CD4-positive, alpha-beta T cell treated with Interleukin-6 for 4 hours (primary cell): ENCODE measurements around the gene SLC7A5.
"Not testable (repeated sequence)": the region's sequence is repeated elsewhere in the genome, so short reads cannot be mapped to it uniquely, and the experiment has no call there.

Source experiments
- DNase-seq: peaks from one replicate; pipeline ENCODE4 v3.0.0-alpha.2; 2020; ENCODE audit warnings: mixed read lengths

Gene SLC7A5

DNA sequence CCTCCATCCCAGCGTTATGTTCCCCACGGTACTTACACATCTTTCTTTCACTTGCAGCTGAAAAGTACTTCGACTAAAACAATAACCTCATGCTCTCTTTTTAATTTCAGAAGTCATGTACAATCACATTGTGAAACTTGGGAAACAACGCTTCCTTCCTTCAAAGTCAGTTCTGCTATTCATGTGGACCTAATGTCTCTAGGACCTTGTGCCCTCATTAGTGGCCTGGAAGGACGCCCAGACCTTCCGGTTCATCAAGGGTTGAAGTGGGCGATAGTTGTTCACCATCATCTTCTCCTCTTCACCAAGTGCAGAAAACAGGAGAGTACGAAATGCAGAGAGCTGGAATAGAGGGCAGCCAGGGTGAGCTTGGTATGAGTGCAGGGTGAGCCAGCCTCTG, 18.6 kb upstream of the SLC7A5 start:
- DNase-seq = not testable (repeated sequence)

DNA sequence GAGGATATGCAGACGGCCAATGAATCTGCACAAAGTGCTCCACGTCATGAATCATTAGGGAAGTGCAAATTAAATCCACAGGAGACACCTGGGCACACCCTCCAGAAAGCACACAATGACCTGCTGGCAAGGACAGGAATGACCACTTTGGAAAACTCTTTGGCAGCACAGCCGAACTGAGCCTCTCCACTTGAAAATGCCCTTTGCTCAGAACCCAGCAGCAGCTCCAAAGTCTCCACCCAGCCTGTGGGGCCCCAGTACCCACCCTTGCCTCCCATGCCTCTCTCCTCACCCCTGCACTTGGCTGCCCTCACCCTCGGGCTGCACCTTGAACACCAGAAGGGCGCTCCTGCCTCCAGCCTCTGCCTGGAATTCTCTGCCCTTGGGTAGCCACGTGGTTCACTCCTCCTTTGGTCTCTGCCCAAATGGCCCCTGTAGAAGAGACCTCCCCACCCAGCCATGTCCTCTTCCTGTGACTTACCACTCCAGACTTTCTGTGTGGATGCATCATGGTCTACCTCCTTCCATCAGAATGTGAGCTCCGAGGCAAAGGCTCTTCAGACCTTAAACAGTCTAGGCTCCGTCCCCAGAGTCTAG, 16.2 kb upstream of the SLC7A5 start:
- not testable (repeated sequence) for DNase-seq

DNA sequence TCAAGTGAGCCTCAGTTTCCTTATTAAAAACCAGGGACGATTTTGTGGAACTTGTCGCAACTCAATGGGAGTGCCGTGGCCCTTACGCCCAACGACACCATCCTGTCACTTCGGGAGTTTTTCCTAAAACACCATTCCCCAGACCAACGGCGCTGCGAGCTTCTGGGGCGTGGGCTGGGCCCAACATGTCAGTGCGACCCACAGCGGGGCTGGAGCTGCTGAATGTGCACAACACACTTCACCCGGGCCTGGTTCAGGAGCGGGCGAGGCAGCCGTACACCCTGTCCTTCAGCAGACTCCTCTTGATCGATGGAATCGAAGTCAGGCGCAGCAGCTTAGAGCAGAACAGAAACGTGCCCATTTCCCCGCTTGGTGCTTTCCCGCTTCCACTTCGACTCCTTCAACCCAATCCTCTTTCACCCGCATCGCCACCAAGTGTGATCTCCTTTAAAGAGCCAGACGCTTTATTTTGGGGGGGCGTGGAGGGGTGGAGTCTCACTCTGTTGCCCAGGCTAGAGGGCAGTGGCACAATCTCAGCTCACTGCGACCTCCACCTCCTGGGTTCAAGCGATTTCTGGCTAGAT, 13.2 kb upstream of the SLC7A5 start:
- no peak for DNase-seq

DNA sequence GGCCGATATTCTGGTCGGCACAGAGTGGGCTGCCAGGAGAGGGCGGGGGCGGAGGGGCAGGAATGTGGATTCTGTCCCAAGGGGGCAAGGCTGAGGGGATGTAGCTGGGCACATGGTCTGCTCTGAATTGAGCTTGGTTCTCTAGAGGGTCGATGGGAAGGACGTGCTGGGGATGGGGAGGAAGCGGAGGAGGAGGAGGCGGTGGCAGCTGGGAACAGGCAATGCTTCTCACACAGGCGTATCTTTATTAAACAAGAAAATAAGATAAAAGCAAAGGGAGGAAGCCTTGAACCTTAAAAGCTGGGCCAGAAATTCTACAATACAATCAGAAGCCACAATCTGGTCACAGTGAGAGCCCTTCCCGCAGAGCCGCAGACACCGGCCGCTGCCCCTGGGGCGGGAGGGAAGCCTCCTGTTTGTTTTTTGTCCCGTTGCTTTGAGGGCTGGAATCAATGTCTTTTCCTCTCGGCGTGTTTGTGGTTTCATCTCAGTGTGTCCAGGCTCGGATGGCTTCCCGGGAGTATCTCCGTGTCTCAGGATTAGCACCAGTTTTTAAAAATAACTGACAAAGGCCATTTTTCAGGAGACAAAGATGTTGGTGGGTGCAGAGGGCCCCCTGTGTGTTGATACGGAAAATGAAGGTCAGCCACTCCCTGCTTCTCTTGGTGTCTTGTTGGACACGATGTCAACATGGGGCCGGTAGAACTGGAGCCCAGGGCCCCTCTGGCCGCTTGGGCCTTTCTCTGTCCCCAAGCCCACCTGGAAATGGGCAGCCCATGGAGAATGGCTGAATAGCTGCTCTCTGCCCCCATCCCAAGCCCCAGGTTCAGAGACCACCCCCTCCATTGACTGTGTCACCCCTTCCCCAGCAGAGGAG, 12.3 kb upstream of the SLC7A5 start:
- no peak for DNase-seq

DNA sequence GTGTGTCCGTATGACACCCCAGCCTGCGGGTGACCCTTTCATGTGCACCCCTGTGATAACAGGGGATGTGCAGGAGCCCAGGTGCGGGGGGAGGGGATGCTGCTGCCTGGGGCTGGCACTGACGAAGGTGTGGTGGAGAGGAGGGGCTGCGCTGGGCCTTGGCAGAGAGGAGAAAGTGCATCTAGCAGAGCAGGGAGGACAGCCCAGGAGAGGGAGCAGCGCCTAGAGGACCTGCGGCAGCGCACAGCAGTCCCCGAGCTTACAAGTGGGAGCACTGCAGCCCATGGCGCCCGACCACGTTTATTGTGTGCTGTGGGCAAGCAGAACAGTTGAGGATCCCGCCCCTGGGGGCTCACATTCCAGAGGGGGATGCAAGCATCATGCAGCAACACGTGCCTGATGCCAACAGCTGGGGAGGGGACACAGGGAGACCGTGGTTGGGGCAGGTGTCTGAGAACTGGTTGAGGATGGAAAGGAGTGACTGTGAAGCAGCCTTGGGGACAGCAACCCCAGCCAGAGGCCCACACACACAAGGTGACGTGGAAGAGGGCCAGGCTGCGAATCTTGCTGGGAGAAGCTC, 10.9 kb upstream of the SLC7A5 start:
- no peak for DNase-seq

DNA sequence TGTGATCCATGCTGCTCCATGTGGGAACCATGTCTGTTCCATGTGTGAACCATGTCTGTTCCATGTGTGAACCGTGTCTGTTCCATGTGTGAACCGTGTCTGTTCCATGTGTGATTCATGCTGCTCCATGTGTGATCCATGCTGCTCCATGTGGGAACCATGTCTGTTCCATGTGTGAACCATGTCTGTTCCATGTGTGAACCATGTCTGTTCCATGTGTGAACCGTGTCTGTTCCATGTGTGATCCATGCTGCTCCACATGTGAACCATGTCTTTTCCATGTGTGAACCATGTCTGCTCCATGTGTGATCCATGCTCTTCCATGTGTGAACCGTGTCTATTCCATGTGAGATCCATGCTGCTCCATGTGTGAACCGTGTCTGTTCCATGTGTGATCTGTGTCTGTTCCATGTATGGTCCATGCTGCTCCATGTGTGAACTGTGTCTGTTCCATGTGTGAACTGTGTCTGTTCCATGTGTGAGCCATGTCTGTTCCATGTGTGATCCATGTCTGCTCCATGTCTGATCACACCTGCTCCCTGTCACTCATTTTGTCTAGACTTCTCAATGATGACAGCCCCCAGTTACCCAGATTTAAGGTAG, 10.2 kb upstream of the SLC7A5 start:
- not testable (repeated sequence) for DNase-seq

DNA sequence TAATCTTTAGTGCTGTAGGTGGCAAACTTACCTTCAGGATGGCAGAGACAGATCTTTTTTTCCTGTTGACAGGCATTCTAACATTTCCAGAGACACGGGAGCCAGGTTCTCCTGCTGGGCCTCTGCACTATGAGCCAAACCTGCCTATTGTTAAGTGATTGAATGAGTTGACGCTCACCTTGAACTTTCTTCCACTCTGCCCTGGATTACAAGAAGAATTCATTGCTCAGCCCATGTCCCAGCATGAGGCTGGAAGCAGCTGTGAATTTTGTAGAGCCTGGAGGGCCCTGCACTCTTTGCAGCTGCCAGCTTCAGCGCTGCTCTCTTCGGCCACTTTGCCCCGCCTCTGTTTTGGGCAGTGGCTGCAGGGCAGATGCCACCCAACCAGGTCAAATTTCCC, 9.4 kb upstream of the SLC7A5 start:
- no peak for DNase-seq

DNA sequence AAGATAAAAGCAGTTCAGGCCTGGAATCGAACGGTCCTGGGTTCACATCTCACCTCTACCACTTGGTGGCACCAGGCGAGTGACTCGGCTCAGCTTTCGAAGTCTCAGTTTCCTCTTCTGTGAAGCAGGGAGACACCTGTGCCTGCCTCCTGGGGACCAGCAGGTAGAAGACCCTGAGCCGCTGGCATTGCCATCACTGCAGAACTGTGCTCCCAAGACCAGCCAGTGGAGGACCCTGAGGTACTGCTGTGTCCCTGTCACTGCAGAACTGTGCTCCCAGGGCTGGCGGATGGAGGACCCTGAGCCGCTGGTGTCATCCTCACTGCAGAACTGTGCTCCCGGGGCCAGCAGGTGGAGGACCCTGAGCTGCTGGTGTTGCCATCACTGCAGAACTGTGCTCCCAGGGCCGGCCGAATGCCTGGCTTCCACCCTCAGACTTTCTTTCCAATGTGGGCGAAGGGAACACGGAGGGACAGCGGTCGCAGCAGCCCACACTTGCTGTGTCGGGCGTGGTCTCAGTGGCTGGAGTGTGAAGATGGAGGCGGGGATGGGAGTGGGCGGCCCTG, 8.7 kb upstream of the SLC7A5 start:
- DNase-seq = peak; percentile 36

DNA sequence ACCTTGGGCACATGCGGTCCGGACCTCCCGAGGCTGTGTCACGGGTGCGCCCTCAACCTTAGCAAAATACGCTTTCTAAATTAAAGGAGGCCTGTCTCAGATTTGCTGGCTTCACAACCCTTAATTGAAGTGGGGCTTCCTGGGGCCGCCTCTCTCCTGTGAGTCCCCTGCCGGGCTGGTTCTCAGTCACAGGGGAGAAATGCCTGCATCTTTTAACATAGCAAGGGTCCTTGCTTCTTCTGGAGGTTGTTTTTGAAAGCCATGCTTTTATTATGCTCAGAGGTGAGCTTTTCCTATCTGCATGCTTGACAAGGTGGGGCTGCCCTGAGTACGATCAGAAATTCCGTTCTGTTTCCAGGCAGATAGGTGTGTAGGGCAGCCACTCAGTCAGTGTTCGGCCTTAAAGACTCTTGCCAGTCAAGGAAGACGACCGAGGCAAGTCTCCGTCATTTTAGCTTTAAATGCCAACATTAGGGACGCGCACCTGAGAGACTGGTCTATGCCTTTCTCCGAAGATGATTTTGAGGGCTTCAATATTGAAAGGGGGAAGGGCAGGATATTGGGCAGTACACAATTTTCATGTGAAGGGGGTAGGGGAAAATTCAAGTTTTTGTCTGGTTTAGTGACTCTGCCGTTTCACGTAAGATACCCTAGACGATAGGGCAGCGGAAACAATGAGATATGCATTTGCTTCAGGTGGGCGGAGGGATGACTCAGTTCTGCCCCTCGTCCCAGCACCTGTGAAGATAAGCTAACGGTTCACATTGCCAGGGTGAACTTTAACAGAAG, 5.5 kb upstream of the SLC7A5 start:
- peak; percentile 74 for DNase-seq

DNA sequence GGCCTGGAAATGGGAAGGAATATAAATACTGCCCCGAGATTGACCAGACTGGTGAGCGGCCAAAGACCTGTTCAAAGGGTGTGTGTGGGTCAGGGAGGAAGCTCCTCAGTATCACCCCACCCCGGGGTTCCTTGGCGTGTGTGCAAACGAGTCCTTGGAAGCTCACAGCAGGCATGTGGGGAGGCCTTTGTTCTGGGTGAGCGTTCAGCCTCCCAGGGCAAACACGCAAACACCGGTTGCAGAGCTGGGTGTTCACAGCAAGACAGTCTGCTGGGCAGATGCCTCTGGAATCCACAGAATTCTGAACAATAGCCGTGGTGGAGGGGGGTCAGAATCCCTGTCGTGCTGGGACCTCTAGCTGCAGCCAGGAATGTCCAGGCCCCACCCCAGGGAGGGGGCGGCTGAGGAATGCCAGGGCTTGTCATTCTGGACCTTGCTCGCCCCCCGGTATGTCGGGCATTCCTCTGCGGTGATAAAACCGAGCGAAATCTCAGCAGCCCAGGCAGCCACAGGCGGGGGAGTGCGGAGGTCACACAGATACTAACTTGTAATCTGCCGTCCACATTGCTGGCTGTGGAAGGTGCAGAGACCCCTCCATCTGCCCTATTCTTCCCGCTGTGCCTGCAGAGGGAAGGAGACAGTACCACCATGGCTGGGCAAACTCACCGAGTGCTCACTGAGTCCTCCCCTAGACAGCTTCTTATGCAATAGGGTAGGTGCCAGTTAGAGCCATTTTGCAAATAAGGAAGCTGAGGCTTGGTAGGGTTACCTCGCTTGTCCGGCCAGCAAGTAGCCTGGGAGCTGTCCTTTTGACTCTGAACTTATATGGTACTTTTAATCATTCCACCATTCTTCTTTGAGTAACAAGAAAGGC, 1.3 kb upstream of the SLC7A5 start:
- DNase-seq = not testable (repeated sequence)

DNA sequence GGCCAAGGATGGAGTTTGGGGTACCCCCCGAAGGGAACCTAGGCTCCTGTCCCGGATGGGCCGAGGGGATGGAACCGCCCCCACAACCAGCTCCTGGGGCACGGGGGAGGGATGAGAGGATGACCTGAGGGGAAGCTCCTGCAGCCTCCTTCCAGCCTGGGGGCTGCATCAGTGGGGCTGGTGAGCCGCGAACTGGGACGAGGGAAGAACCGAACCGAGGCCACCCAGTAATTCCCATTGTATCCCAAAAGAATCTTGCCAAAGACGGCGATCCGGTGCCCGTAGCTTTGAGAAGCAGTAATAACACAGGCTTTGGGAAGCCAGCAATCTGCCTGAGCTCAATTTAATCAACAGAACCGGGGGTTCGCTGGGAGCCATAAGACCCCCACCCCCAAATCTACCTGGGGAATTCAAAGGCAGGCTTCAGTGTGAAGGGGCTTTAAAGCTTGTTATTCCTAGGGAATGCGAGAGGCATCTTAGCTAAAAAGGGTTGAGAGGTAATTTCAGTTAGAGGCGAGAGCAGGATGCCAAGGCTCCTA, 641 bp upstream of the SLC7A5 start:
- DNase-seq = not testable (repeated sequence)

DNA sequence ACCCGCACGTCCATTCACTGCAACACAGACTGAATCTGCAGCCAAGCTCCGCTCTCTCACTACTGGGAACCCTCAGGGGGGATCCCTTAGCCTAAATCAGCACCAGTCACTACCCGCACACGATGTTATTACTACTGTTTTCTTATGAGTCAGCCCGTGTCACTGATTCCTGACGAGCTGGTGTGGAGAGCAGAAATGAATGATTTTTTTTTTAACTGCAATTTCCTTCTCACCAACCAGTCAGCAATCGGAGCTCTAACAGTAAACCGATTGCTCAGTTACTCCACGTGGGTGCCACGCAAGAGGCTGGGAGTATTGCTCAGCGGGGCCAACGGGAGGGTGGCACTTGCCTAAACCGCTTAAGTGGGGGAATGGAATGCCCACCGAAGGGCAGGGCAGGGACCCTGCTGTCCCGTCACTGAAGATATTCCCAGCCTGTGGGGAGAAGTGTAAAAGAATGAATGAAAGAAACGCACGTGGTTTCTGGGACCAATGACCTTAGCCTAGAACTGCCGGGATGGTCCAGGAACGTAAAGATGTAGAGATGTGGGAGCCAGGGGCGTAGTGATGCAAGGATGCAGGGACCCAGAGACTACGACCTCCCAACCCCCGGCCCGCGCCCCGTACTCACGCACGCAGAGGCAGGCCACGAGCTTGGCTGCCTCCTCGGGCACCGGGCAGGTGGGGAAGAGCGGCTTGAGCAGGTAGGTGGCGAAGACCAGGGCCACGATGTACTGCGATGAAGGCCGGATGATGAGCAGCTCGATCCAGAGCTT, 865 bp downstream of the SLC7A5 start:
- peak; percentile 69 for DNase-seq

DNA sequence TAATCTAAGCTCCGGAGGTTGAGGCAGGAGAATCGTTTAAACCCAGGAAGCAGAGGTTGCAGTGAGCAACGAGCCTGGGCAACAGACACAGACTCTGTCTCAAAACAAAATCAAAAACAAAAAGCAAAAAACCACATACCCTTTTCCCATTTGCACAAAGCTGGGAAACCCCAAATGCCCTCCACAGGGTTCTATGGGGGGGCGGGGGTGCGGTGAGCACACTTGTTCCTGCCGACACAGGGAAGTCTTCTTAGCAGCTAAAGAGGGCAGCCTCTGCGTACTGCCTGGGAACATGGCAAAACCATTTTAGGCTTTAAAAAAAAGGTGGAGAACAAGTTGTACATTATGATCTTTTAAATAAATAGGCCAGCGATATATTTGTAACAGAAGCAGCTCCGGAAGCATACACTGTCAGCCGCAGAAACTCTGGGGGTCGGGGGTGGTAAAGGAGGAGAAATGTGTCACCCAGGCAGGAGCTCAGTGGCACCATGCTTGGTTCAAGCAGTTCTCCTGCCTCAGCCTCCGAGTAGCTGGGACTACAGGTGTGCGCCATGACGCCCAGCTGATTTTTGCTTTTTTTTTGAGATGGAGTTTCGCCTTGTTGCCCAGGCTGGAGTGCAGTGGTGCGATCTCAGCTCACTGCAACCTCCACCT, 3.3 kb downstream of the SLC7A5 start:
- peak; percentile 56 for DNase-seq

DNA sequence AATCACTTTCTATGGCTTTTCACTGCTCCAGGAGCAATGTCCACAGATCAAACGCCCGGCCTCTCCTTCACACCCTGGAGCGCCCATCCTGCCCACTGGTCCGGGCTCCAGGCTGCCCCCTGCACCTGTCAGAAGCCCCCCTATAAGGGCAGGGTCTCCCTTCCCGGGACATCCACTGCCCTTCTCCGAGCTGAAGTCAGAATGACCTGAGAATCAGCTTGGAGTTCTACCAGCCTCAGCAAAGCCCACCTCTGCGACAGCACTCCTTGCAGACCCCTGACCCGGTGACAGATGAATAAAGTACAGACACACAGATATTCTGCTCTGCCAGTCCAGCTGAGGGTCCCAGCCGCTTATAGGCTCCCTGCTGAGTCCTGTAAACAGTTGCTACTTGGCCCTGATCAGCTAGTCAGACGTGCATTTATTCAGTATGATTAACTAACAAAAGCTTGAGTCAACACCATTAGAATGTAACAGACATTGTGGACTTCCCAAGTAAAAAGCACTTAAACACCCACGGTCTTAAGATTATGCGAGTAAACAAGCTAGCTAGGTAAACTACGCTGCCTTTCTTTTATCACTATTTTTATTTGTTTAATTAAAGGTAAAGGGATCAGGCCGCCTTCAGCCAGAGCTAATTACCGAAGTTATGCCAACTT, 4.8 kb downstream of the SLC7A5 start:
- DNase-seq = no peak

DNA sequence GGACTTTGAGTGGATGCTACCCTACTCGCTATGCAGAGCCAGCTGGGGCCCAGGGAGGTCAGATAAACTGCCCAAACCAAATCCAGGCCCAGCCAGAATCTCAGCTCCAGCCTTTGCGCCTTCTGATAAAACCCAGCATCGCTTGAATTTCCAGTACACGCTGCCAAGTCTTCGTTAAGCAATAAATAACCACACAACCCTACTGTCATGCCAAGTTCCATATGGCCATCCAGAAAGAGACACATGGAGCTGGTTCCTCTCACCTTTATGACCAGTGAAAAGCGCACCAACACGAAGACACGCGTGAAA, 6.0 kb downstream of the SLC7A5 start:
- not testable (repeated sequence) for DNase-seq

DNA sequence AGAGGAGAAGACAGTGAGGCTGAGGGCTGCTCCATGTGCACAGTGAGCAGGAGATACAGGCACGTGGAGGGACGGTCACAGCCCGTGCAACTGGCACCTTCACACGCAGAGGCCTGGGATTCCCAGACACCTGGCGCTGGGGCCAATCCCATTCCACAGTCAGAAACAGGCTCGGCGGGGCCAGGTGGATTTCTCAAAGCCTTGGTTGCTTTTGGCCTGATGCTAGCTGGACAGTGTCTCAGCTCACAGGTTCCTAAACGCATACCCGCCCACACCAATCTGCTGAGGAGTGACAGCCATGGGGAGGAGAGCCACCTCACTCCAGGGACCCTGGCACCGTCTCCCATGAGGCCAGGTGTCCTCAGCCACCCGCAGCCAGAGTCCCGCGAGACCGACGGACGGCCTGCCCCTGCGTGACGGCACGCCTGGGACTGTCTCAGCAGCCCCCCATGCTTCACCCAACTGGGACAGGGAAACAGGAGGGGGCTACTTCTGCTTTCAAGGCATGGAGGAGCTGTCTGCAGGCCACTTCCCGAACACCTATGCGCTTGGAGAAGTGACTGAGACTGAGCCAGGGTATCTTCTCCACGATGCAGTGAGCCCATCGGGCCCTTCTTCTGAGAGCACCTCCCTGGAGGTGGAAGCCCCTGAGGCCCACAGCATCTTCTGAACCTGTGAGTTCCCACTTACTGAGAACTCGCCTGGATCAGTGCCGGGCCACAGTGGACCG, 6.5 kb downstream of the SLC7A5 start:
- DNase-seq = not testable (repeated sequence)

DNA sequence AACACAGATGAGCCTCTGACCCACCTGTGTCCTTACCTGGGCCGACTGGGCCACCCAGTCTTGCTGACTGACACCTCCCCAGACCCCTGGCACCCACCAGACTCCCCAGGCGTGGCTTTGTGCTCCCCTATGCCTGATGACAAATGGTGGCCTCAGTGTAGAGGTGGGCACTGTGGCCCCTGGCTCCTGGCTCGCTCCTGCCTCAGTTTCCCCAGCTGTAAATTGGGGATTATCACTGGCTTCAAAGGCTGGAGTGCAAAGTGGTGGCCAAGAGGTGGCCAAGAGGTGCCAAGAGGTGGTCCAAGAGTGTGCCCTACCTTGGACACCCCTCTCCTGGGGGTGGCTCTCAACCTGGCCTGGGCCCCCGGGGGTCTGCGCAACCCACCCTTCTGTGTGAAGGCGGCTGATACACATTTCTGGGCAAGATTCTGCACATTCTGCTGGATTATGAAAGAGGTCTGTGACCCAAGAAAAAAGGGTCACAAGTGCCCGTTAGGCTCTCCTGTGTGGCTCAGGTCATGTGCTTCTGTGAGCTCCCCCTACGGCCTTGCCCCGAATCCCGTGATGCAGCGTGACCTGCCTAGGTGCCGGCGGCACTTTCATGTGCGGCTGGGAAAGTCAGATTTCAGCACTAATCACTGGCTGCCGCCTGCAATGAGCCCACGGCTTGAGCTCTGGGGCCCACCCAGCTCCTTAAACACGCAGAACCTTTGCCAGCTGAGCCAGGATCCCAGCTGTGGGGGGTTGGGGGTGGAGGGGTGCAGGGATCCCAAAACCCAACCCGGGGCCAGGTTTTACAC, 7.8 kb downstream of the SLC7A5 start:
- not testable (repeated sequence) for DNase-seq
